NCI-H345 (cell line): ENCODE results near the gene PNMT.

Source experiments
- DNase-seq: peaks from one replicate; lab custom pipeline; 2025; lab: John Stamatoyannopoulos, UW

The PNMT gene

GRCh38 chr17:39669897-39670735 is 1.9 kb downstream of the PNMT start:
- DNase-seq, result no peak

- DNase-seq, result no peak
Observed at GRCh38 chr17:39670746-39671145, 2.5 kb downstream of the PNMT start.

- DNase-seq, result no peak
Observed at GRCh38 chr17:39671651-39672521, 3.6 kb downstream of the PNMT start.

DNA sequence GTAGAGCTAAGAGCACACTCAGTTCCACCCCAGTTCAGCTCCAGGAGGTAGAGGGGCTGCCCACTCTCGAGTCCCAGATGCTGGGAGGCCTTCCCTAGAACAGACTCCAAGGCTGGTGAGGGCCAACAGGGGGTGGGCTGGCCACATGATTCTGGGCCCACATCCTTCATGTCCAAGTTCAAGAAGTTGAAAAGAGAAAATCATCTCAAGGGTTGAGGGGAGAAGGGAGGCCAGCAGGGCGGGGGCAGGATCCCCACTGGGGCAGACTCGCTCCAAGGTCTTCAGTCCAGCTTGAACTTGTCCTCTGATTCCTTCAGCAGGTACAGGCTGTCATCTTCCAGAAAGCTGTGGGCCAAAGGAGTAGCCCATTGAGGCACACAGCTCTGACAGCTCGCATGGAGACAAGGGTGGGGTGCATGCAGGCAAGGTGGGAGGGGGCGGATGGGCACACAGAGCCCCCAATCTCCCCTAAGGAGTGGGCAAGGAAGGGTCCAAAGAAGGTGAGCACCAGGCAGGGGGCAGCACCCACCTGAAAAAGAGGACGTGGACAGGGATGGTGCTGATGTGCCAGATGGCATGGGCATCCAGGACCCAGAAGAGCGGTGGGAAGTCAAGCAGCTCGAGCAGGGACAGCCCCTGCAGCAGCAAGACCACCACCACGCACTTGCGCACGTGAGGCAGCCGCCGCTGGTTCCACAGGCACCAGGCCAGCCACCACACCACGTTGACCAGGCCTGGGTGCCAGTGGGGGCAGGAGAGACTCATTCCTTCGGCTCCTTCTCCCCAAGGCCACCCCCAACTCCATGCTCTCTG is 4.5 kb downstream of the PNMT start:
- no peak for DNase-seq

DNA sequence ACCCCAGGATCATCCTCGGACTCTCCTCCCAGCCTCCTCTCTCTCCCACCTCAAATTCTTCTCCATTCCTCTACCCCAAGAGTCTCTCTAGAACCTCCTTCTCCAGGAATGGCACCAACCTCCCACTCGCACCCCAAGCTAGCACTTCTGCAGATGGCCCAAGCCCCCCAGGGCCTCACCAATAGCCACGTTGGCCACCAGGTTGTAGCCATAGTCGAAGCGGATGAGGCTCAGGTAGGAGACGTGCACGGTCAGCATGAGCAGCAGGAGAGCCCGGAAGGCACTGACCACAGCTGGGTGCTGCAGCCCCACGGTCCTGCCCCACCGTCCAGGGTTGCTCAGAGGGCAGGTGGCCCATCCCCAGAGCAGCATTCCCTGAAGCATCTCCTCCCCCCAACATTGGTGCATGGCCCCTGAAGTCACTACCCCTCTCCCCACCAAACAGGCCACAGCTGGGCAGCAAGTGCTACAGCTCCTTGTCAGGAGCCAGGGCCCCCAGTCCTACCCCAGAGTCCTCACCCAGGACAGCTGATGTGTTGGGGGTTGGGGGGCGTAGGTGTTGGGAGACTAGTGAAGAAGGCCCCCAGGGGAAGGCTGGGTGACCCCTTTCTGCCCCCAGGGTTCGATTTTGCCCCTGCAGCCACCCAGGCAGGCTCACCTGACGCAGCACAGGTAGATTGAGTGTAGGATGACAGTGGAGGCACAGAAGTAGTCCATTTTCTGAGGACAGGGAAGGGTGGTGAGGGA is 5.3 kb downstream of the PNMT start:
- DNase-seq, result no peak

DNA sequence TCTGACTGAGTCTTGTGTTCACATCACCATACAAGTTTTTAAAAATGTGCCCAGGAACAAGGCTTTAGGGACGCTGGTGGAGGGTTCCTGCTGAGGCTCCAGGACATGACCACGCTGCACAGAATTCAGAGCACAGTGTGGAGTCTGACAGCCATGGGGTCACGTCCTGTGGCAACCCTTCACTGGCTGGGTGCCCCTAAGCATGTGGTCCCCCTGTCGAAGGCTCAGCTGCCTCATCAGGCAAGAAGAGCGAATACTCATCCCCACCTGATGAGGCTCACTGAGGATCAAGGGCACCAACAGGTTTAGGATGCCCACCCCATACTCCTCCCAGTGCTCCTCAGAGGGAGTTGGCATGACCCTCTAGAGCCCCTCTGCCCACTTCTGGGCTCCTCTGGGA is 5.9 kb downstream of the PNMT start:
- DNase-seq, result no peak

- DNase-seq, result peak; percentile 63
Observed at GRCh38 chr17:39674702-39675389, 6.6 kb downstream of the PNMT start.

- DNase-seq, result no peak
Observed at GRCh38 chr17:39675390-39676082, 7.3 kb downstream of the PNMT start.

- DNase-seq, result peak; percentile 67
Observed at GRCh38 chr17:39676198-39676819, 8.1 kb downstream of the PNMT start.

GRCh38 chr17:39677072-39677471 is 8.8 kb downstream of the PNMT start:
- no peak for DNase-seq

GRCh38 chr17:39677542-39678339 is 9.5 kb downstream of the PNMT start:
- no peak for DNase-seq

- DNase-seq, result no peak
Observed at GRCh38 chr17:39678340-39679116, 10.3 kb downstream of the PNMT start.

- no peak for DNase-seq
Observed at GRCh38 chr17:39679521-39680192, 11.4 kb downstream of the PNMT start.

GRCh38 chr17:39683295-39683939 is 15.2 kb downstream of the PNMT start:
- no peak for DNase-seq

DNA sequence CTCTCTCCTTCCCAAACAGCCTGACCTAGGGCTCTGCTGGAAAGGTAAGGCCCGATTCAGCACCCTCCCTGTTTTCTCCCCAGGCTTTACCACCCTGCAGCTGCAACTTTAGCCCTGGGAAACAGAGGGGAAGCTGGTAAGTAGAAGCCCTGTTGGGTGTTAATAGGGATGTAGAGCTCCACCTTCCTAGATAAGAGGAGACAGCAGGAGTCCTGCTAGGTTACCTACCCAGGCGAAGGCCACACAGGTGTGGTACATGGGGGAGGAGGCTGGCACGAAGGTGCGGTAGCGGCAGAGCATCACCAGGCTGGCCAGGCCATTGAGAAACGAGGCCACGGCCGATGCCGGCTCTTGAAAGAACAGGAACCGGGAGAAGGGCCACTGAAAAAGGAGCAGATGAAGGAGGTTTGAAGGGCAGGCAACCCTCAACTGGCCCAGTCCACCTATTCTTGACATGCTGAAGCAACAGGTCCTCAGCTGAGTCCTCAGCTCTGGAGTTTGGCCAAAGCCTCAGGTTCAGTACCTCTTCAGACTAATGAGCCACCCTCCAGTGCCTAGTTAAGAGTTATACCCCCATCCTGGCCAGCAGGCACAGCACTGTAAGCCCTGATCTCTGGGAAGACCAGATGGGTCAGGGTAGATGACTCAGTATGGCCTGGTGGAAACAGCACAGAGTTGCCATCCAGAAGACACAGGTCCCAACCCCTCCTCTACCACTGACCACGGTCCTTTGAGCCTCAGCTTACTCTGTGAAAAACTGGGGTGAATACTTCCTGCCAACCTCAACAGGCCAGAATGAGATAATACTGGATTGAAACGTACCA is 16.3 kb downstream of the PNMT start:
- no peak for DNase-seq

DNA sequence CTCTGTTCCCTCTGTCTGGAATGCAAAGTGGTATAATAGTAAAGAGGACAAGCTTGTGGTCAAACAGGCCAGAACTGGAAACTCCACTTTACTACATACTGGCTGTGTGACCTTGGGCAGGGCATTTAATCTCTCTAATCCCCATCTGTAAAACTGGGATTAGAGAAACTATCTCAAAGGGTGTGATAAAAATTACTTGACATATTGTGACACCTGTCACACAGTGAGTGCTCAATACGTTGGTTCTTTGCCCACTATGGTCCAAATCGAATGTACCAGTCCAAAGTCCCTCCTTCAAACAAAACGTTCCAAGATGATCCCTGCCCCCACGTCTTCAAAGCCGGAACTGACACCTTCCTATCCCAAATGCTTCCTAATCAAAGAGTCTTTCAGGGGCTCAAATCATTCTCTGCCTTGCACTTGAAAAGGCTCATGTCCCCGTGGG is 18.9 kb downstream of the PNMT start:
- DNase-seq, result no peak
